Measurements from ENCODE around the gene KLHL22. TPM values are rescaled to one million over a fixed set of nuclear protein-coding genes. Genes with fewer than 3 reads are reported as not detected.

Gene KLHL22
- total and polyA plus RNA-seq, 2 donors (not counting 3 experiments of a cell fraction or from before 2014, with no cell fraction given), result 24.2 to 33.6 TPM

DNA sequence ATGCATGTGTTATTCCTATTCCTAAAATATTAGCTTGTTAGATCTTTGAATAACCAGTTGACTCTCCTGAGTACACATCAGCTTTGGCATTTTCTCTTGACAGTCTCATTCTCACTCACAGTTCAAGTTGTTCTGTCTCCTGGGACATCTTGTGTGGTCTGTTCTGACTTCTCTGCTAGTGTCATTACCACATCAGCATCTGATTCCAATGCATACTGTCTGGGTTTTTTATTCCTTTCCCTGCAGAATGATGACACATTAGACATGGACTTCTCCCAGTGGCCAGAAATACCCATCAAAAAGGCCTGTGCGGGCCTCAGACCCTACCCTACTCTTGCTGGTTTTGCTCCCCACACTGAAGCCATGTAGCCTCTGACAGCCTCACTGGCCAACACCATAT, 99.0 kb downstream of the KLHL22 start:
- no peaks in the 10 kb centered on the region for H3K9me3 ChIP-seq (replicated peaks; ENCODE audit: control insufficient read depth, insufficient read depth, low read length)
- peaks cover 7% of the 10 kb centered on the region for H3K4me1 ChIP-seq (ENCODE audit: control insufficient read depth, extremely low read depth, insufficient read depth, low read length)
- ChIA-PET CTCF (interaction anchor here (1.0 kb wide), 1 partner anchor 19 kb away, joined by 3 read pairs; no protein-coding TSS in a partner anchor), POLR2A (no interaction called here)
- no peaks in the 10 kb centered on the region for H3K27me3 ChIP-seq (ENCODE audit: control insufficient read depth in 2 of 2, insufficient read depth in 2 of 2, low read length in 2 of 2)
- no peak overlapping the region for H3K27ac ChIP-seq (ENCODE audit: insufficient read depth, low read depth, low read length)
- H3K4me2 ChIP-seq (ENCODE audit: insufficient read depth, low read length), result no peak overlapping the region
- BruUV-seq (replicated peaks), result no TSS peak
- peaks cover 4% of the 10 kb centered on the region for H3K79me2 ChIP-seq (ENCODE audit: control insufficient read depth, insufficient read depth, low read length)
- no peak overlapping the region for H2AFZ ChIP-seq (ENCODE audit: low read depth, low read length)
- intact Hi-C loops (cut with micrococcal nuclease), result no loop called here
- no peak overlapping the region for H3K9ac ChIP-seq (replicated peaks; ENCODE audit: extremely low read depth, insufficient read depth, low read length)
- TF ChIP-seq EZH2 (IDR thresholded peaks at IDR 0.05; ENCODE audit: borderline replicate concordance, low read depth, low read length, severe bottlenecking) (no peak), POLR2A (IDR thresholded peaks at IDR 0.05; ENCODE audit: low read depth, low read length) (no peak), JUN (IDR thresholded peaks at IDR 0.05; ENCODE audit: borderline replicate concordance, insufficient read depth, insufficient read length, low read depth) (no peak), FOS (IDR thresholded peaks at IDR 0.05; ENCODE audit: borderline replicate concordance, insufficient read depth, low read length) (no peak), POLR2AphosphoS5 (IDR thresholded peaks at IDR 0.05; ENCODE audit: insufficient read depth, low read depth, low read length) (no peak)
- TF ChIP-seq, protein P1, sequence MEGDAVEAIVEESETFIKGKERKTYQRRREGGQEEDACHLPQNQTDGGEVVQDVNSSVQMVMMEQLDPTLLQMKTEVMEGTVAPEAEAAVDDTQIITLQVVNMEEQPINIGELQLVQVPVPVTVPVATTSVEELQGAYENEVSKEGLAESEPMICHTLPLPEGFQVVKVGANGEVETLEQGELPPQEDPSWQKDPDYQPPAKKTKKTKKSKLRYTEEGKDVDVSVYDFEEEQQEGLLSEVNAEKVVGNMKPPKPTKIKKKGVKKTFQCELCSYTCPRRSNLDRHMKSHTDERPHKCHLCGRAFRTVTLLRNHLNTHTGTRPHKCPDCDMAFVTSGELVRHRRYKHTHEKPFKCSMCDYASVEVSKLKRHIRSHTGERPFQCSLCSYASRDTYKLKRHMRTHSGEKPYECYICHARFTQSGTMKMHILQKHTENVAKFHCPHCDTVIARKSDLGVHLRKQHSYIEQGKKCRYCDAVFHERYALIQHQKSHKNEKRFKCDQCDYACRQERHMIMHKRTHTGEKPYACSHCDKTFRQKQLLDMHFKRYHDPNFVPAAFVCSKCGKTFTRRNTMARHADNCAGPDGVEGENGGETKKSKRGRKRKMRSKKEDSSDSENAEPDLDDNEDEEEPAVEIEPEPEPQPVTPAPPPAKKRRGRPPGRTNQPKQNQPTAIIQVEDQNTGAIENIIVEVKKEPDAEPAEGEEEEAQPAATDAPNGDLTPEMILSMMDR (IDR thresholded peaks at IDR 0.05; ENCODE audit: extremely low read depth in 1 of 2, insufficient read depth in 1 of 2, low read depth in 1 of 2, low read length in 2 of 2), result no peak
- no peaks in the 10 kb centered on the region for H4K20me1 ChIP-seq (replicated peaks; ENCODE audit: control insufficient read depth, extremely low read depth, insufficient read depth, low read length)
- no peaks in the 10 kb centered on the region for H3K9me1 ChIP-seq (replicated peaks; ENCODE audit: control insufficient read depth, extremely low read depth, insufficient read depth, low read length)
- DNase-seq (ENCODE audit: low read depth, low spot score) (no peak), FAIRE-seq (no peak)
- no peak overlapping the region for H3K4me3 ChIP-seq (replicated peaks in 1 of 3; ENCODE audit: insufficient read depth in 1 of 3, low read depth in 1 of 3, low read length in 3 of 3)
- peaks cover 2 to 5% of the 10 kb centered on the region in 2 experiments for H3K36me3 ChIP-seq (ENCODE audit: control insufficient read depth in 2 of 2, extremely low read depth in 1 of 2, insufficient read depth in 2 of 2, low read length in 2 of 2)
- dilution Hi-C loops (cut with MboI; ENCODE audit: extremely low pct_ligation_motif_present, low sequenced_read_pairs), result no loop called here

DNA sequence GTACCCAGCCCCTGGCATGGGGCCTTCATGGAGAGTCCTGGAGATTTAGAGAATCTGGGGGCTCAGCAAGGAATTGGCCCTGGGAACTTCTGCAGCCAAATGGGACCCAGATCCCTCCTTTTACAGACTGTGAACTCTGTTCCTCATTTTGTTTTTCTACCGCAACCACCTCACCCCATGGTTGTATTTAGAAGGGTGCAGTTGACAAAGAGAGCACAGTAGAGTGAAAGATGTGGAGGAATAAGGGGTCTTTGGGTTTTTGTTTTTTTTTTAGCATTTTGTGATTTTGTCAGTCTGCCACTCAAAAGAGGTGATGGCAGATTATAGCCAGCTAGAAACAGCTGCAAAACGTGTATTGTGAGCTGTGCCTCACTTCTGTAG, 99.7 kb downstream of the KLHL22 start:
- no peak overlapping the region for H3K9ac ChIP-seq (replicated peaks; ENCODE audit: extremely low read depth, insufficient read depth, low read length)
- ChIA-PET POLR2A (no interaction called here), CTCF (interaction anchor here (1.0 to 1.5 kb wide), 2 partner anchors 18 to 60 kb away, joined by 3 to 5 read pairs; no protein-coding TSS in a partner anchor)
- intact Hi-C loops (cut with micrococcal nuclease), result no loop called here
- peaks cover 4% of the 10 kb centered on the region for H3K79me2 ChIP-seq (ENCODE audit: control insufficient read depth, insufficient read depth, low read length)
- H3K27ac ChIP-seq (ENCODE audit: insufficient read depth, low read depth, low read length), result no peak overlapping the region
- H3K4me1 ChIP-seq (ENCODE audit: control insufficient read depth, extremely low read depth, insufficient read depth, low read length), result peaks cover 7% of the 10 kb centered on the region
- no peak overlapping the region for H2AFZ ChIP-seq (ENCODE audit: low read depth, low read length)
- no peaks in the 10 kb centered on the region for H3K27me3 ChIP-seq (ENCODE audit: control insufficient read depth in 2 of 2, insufficient read depth in 2 of 2, low read length in 2 of 2)
- dilution Hi-C loops (cut with MboI; ENCODE audit: extremely low pct_ligation_motif_present, low sequenced_read_pairs), result no loop called here
- no peak for TF ChIP-seq MYC (IDR thresholded peaks at IDR 0.05; ENCODE audit: low read depth, low read length)
- TF ChIP-seq POLR2AphosphoS5 (IDR thresholded peaks at IDR 0.05; ENCODE audit: insufficient read depth, low read depth, low read length), result no peak
- no peaks in the 10 kb centered on the region for H3K9me1 ChIP-seq (replicated peaks; ENCODE audit: control insufficient read depth, extremely low read depth, insufficient read depth, low read length)
- H4K20me1 ChIP-seq (replicated peaks; ENCODE audit: control insufficient read depth, extremely low read depth, insufficient read depth, low read length), result no peaks in the 10 kb centered on the region
- no peak overlapping the region for H3K4me3 ChIP-seq (replicated peaks in 1 of 3; ENCODE audit: insufficient read depth in 1 of 3, low read depth in 1 of 3, low read length in 3 of 3)
- H3K4me2 ChIP-seq (ENCODE audit: insufficient read depth, low read length), result no peak overlapping the region
- H3K36me3 ChIP-seq (ENCODE audit: control insufficient read depth in 2 of 2, extremely low read depth in 1 of 2, insufficient read depth in 2 of 2, low read length in 2 of 2), result peaks cover 1 to 2% of the 10 kb centered on the region in 2 experiments
- no peak for FAIRE-seq
- no TSS peak for BruUV-seq (replicated peaks)
- no peak for DNase-seq (ENCODE audit: low read depth, low spot score)
- no peaks in the 10 kb centered on the region for H3K9me3 ChIP-seq (replicated peaks; ENCODE audit: control insufficient read depth, insufficient read depth, low read length)

Data from endothelial cell of umbilical vein (primary cell).